Hippocampal formation (tissue), 2 donors: ENCODE measurements around the gene FBXO4.
"Not testable (repeated sequence)": the region's sequence is repeated elsewhere in the genome, so short reads cannot be mapped to it uniquely, and the experiment has no call there.

Experiments used
- DNase-seq, 2 donors: peaks; one replicate each; lab custom pipeline; 2025; lab: John Stamatoyannopoulos, UW

Gene FBXO4

GRCh38 chr5:41921874-41922273, 3.2 kb upstream of the FBXO4 start:
- DNase-seq, result no peak

DNA sequence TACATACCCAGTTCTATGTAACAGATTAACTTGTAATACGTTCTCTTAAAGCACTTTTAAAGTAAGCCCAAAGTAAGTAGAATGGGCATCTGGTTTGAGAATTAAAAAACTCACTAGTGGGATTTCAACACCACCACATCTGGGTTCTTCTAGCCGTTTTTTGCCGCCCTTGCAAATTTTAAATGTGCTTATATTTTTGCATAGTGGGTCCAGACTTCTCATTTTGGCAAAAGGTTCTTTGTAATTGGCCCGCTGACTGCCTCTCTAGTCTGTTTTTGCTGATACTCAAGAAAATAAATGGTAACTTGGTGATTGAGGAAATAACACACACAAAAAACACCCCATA, 582 bp upstream of the FBXO4 start:
- no peak for DNase-seq

GRCh38 chr5:41925555-41925951, 472 bp downstream of the FBXO4 start:
- no peak for DNase-seq

DNA sequence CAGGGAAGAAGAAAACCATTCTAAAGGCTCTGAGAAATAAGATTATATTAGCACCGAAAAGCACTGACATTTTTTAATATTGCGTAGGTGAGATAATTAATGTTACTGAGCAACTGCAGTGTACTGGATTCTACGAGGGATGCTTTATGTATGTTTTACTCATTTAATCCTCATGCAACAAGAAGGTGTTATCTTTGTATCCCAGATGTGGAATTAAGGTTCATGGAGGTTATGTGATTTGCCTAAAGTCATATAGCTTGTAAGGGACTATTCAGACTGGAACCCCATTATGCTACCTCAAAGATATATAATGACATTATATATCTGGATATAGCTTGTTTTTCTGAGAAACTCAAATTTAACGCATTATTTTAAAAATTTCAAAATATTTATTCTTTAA, 2.5 kb downstream of the FBXO4 start:
- DNase-seq, result no peak

- DNase-seq, result no peak
Observed at GRCh38 chr5:41929035-41929434, 4.0 kb downstream of the FBXO4 start.

DNA sequence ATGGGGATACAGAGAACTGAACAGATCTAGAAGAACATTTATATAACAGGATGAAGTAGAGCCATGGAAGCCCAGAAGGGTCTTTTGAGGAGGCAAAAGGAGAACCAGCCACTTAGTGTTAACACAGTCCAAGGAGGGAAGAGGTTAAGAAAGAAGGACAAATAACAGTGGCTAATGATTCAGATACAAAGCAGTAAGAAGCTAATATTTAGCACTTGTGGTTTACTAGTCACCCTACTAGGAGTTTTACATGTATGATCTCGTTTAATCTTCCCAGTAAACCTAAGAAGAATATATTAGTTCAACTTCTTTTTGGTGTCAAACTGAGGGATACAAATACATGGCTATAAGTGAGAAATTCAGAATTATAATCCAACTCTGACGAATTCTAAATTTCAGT, 7.7 kb downstream of the FBXO4 start:
- DNase-seq, result no peak

GRCh38 chr5:41935544-41935943, 10.5 kb downstream of the FBXO4 start:
- no peak for DNase-seq

DNA sequence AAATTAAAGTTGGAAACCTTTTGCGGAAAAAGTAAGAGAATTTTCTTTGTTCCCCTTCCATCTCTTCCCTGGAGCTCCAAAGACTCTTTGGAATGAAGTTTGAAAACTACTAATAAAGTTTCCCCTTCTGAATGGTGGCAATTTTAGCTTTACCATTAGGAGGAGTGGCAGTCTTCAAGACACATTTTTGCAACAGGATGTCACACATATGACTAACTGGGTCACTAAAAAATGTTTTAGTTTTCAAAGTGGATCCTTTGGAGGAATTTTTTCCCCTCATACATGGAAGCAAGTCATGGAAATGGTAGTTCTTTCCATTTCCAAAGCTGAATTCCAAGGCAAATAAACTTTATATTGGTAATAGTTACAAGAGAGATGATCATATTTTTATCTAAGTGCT, 15.6 kb downstream of the FBXO4 start:
- no peak for DNase-seq

DNA sequence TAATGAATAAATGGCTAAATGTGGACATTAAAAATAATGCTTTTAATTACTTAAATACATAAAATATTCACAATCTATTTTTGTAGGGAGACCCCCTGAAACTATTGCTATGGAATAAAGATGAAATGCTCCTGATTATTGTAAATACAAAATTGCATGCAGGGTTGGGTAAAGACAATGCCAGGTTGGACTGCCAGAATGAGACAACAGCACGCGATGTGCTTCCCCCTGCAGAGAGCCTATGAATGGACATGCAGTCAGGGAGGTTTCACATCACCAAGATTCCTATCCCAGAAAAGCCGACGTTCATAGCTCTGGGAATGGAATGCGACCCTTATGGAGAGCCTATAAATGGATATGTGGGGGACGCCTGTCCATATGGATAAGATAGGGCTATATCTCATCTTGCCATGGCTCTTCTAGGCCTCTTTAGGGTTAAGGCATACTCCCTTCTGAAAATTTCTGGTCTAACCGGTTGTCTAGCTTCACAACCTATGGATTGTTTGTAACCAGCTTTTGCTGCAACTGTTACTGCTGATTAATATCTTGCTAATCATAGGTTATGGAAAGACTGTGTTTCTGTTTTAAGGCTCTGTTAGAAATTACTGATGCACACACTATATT, 20.4 kb downstream of the FBXO4 start:
- DNase-seq, result not testable (repeated sequence)

GRCh38 chr5:41951224-41951623, 26.1 kb downstream of the FBXO4 start:
- DNase-seq, result no peak

- no peak for DNase-seq
Observed at GRCh38 chr5:41954286-41954685, 29.2 kb downstream of the FBXO4 start.

DNA sequence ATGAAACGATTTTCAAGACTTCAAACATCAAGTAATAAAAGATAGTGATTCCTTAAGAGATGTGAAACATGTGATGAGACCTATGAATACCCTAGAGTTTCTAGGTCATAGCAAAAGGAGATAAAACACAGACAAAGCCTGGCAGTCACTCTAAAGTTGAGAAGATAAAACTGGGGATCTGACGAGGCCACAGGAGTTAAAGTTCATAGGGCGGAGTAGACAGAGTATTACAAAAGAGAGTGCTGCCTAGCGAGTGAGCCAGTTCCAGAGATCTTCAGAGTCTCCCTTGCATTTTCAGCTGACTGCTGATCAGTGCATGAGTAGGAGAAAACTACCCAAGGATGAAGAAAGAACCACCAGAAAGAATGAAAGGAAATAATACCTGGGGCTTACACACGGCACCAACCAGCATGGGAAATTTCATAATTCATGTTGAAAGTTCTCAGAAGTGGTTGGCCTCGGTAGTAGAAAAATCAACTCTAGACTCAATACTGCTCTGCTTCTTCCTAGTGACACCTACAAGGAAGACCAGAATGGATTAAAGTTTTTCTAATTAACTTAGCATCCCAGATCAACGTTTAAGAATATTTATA, 30.4 kb downstream of the FBXO4 start:
- DNase-seq, result no peak

DNA sequence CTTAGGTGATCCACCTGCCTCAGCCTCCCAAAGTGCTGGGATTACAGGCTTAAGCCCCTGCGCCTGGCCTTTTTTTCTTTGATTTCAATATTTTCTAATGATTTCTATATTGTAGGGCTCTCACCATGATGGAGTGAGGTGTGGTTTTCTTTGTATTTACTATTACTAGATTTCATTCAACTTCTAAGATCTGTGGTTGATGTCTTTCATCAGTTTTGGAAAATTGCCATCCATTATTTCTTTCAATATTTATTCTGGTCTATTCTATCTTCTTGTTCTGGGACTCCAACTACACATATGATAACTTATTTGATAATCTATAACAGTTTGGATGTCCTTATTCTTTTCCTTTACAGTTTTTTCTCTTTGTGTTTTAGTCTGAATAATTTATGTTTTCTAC, 31.9 kb downstream of the FBXO4 start:
- DNase-seq, result no peak

DNA sequence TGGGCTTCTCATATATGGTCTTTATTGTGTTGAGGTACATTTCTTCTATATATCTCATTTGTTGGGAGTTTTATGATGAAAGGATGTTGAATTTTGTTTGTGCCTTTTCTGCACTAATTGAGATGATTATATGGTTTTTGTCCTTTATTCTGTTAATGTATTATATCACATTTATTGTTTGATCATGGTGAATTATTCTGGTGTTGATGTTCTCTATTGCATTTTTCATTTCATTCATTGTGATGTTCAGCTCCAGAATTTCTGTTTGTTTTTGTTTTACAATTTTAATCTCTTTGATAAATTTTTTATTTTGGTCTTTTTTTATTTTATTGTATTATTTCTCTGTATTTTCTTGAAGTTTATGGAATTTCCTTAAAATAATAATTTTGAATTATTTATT, 35.4 kb downstream of the FBXO4 start:
- no peak for DNase-seq

- no peak for DNase-seq
Observed at GRCh38 chr5:41961736-41962135, 36.7 kb downstream of the FBXO4 start.

GRCh38 chr5:41962491-41962890, 37.4 kb downstream of the FBXO4 start:
- no peak for DNase-seq

DNA sequence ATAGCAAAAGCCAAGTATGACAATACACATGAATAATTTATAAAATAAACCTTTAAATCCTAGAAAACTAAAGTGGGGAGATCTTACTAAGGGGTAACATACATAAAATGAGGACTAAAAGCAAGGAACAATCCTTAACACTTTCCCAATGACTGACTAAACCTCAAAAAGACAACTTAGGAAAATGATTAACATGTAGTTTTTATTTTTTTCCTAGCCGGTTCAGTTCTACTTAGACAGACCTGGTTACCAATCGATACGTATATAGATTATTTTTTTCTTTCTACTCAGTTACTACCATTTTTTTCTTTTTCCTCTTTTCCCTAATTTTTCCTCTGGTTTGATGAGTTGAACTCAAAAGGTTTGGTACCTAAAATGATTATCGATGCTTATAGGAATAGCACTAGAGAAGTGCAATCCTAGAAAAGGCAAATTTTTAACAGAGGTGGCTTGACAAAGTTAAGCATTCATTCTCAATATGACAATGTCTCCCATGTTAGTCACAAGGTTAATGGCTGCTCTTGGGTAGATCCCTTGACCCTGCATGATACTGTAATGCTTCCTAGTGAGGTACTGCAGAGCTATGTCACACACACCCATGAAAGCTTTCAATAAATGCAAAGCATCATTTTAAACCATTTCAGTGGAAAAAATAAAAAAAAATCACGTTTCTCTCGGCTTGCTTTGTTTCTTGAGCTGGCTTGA, 41.5 kb downstream of the FBXO4 start:
- DNase-seq, result no peak

DNA sequence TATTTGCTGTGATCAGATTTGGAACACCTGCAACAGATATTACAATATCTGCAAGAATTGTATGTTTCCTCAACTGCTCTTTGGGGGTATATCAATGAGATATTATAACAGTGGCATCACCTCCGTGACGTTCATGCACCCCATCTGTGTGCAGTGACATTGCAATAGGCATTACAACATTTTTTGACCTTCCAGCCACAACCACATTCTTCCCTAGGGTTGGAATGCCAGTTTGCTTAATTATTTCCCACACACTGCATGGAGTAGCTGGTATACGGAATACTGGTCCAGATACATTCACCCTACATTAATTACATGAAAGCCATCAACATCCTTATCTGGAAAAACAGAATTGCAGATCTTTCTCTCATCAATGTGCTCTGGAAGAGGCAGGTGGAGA, 42.3 kb downstream of the FBXO4 start:
- no peak for DNase-seq

DNA sequence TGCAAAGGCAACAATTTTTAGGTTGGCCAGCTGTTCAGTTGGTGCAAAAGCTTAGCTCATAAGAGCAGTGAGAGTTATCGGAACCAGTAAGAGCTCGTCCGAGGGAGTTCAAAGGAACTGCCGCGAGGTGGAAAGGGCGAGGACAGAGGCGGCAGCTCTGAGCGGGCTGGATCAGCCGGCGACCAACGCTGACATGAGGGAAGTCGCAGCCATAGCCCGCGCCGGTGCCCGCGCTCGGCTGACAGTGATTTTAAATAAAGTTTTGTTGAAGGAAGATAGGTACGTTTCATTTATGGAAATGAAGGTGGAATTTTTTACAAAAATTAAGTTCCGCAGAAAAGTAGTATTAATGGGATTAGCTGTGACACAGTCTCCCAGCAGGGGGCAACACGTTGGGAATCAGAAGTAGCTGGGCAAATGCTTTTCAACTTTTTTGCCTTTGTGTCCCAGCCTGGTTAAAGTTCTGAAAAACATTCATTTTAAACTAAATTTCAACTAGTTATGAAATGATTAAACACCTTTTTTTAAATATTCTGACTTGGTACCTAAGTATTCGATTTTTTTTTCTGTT, 43.2 kb downstream of the FBXO4 start:
- no peak for DNase-seq

DNA sequence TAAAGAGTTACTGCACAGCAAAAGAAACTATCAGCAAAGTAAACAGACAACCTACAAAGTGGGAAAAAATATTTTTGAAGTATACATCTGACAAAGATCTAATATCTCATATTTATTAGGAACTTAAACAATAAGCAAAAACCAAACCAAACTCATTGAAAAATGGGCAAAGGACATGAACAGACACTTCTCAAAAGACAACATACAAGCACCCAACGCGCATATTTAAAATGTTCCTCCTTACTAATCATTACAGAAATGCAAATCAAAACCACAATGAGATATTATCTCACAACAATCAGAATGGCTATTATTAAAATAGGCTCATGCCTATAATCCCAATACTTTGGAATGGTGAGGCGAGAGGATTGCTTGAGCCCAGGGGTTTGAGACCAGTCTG, 48.0 kb downstream of the FBXO4 start:
- no peak for DNase-seq

GRCh38 chr5:41973887-41974286, 48.8 kb downstream of the FBXO4 start:
- DNase-seq, result no peak

DNA sequence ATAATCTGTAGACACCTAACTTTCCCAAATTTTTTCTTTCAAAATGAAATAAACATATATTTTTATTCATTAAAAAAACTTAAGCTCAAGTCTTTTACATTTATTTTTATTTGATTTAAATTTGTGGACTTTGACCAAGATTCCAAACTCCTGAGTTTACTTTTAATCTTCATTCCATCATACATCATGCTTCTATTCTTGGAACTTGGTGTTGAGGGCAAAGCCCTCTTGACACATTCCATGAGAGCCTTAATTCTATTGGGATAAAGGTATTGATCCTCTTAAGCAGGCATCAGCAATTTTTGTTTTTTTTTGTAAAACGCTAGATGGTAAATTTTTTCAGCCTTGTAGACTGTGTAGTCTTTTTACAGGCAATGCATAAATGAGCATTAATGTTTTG, 53.6 kb downstream of the FBXO4 start:
- no peak for DNase-seq

GRCh38 chr5:41980396-41980795, 55.3 kb downstream of the FBXO4 start:
- DNase-seq, result no peak
